Subcutaneous abdominal adipose tissue (tissue), 5 donors: Measurements from ENCODE around the gene SCRT2.

Experiments
- H3K27ac ChIP-seq: one replicate; pipeline ENCODE4 v1.7.0; 2013; ENCODE audit warnings: low read depth, mild to moderate bottlenecking, inconsistent platforms, low read length, moderate library complexity
- H3K27me3 ChIP-seq, 5 donors: one replicate each; pipeline ENCODE4 v1.7.0; 2013; ENCODE audit warnings: low read length in 5 of 5, inconsistent platforms in 1 of 5; ENCODE audit not compliant: control insufficient read depth in 5 of 5, insufficient read depth in 4 of 5
- H3K36me3 ChIP-seq, 5 donors: one replicate each; pipeline ENCODE4 v1.7.0; 2013; ENCODE audit warnings: low read length in 5 of 5; ENCODE audit not compliant: control insufficient read depth in 5 of 5, insufficient read depth in 5 of 5
- H3K4me1 ChIP-seq, 5 donors: one replicate each; pipeline ENCODE4 v1.7.0; 2013; ENCODE audit warnings: low read length in 5 of 5, mild to moderate bottlenecking in 3 of 5, moderate library complexity in 1 of 5; ENCODE audit not compliant: control insufficient read depth in 5 of 5, insufficient read depth in 5 of 5
- H3K4me3 ChIP-seq, 5 donors: one replicate each; pipeline ENCODE4 v1.7.0; 2013; ENCODE audit warnings: low read length in 5 of 5, low read depth in 1 of 5
- H3K9ac ChIP-seq, 5 donors: one replicate each; pipeline ENCODE4 v1.7.0; 2013; ENCODE audit warnings: low read length in 5 of 5, mild to moderate bottlenecking in 4 of 5, moderate library complexity in 3 of 5
- H3K9me3 ChIP-seq, 5 donors: one replicate each; pipeline ENCODE4 v1.7.0; 2013; ENCODE audit warnings: low read length in 5 of 5; ENCODE audit not compliant: control insufficient read depth in 5 of 5
- donor health status: healthy.
- donor health status: healthy.
- donor health status: healthy.
- donor health status: healthy.
- donor health status: healthy.

SCRT2 gene

DNA sequence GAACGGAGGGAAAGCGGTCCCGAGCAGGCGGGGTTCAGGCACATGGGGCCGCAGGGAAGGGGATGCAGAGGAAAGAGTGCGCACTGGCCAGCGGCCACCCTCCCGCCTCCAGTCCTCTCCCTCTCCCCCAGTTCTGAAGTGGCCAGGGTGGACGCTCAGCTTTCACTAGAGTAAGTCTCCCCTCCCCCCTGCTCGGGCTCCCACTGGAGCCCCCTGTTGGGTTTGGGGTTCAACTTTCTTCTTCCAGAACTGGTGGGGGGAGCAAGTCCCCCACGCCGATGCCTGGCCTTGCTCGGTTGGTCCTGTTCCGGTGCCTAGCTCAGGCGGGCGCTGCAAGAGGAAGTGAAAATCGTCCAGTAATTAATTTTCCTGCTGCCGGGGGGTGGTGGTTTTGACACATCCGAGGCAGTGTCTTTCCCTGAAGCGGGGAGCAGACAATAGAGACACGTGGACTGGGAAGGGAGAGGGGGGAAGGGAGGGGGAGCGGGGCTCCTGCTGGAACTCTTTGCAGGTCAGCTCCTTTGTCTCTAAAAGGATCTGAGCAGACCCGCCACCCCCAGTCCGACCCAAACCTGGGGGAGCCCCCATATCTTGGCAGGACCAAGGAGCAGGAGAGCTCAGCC lies 824 bp upstream of the SCRT2 start:
- Histone ChIP-seq H3K9me3 (no peaks in the 10 kb centered on the region), H3K27ac (no peak overlapping the region), H3K27me3 (peaks cover 32 to 56% (median 51%) of the 10 kb centered on the region in 5 donors)

GRCh38 chr20:675033-675452 lies 559 bp downstream of the SCRT2 start:
- peaks cover 27 to 57% (median 46%) of the 10 kb centered on the region in 5 donors for H3K27me3 ChIP-seq
- H3K9me3 ChIP-seq: no peaks in the 10 kb centered on the region
- H3K4me1 ChIP-seq: peaks cover 0 to 33% (median 13%) of the 10 kb centered on the region in 5 donors
- H3K27ac ChIP-seq: no peak overlapping the region
- H3K9ac ChIP-seq: no peak overlapping the region
- H3K4me3 ChIP-seq: no peak overlapping the region
- no peaks in the 10 kb centered on the region for H3K36me3 ChIP-seq

More for the DNA sequence above, 824 bp upstream of the SCRT2 start:
- Histone ChIP-seq H3K9ac (no peak overlapping the region), H3K4me1 (peaks cover 0 to 33% (median 13%) of the 10 kb centered on the region in 5 donors), H3K4me3 (peak overlapping the region in 1 of 5 donors; percentile 46), H3K36me3 (no peaks in the 10 kb centered on the region)

GRCh38 chr20:673603-674001 lies 2.0 kb downstream of the SCRT2 start:
- Histone ChIP-seq H3K9ac (no peak overlapping the region), H3K27ac (no peak overlapping the region), H3K27me3 (peaks cover 22 to 48% (median 41%) of the 10 kb centered on the region in 5 donors), H3K4me3 (no peak overlapping the region), H3K4me1 (peaks cover 0 to 33% (median 13%) of the 10 kb centered on the region in 5 donors), H3K36me3 (no peaks in the 10 kb centered on the region), H3K9me3 (no peaks in the 10 kb centered on the region)

DNA sequence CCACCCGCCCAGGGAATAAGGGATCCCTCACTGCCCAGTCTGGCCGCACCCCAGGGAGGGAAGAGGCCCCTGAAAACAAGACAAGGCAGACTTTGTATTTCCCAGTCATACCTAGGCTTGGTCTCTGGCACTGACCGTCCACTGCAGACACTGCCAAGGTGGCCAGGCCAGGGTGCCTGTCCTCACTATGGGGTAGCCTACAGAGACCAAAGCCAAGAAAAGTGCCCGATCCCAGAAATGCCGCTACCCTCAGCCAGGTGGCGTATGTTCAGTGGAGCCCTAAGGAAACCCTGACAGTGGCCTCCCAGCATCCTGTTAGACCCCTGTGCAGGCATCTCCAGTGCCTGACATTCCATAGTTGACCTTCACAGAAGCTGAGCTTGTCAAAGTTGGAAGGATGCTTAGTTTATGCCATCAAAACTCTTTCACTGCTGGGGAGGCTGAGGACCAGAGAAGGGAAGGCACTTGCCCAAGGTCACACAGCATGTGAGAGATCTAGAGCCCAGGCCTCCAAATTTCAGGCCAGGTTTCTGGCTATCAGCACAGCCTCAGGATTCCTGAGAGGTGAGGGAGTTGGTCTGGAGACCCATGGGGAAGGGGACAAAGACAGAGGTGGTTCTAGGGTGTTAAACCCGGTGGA lies 2.5 kb downstream of the SCRT2 start:
- Histone ChIP-seq H3K9ac (no peak overlapping the region), H3K27me3 (peaks cover 21 to 43% (median 37%) of the 10 kb centered on the region in 5 donors)

DNA sequence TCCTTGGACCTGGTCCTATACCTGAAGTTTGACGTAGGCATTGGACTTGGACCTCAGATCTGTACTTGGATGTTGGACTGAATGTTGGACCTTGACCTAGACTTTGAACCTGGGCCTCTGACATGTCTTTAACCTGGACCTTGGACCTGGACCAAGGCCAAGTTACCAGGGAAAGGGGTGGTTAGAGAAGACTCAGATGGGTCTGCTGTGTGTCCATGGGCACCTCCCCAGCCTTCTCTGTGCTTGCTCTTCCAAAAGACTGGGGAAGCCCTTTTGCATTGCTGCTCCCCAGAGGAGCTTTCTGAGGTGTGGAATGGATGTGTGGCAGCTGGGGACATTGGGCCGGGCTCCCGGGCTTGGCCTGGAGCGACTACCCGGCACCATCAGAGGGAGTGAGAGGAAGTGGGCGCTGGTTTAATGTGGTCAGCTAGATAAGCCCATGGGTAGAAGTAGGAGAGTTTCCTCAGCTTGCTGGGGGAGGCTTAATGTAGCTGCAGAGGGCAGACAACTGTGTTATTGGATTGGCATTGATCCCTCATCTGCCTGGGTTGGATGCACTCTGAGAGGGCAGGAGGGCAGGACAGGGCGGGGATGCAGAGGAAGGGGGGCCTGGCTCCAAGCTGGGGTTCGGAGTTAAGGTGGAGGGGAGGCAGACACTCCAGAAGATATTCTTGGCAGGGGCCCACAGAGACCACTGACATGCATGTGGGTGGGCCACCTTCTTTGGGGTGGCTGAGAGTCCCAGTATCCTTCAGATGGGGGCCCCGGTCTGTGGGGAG lies 4.2 kb downstream of the SCRT2 start:
- H3K9ac ChIP-seq: no peak overlapping the region
- H3K36me3 ChIP-seq: no peaks in the 10 kb centered on the region
- H3K27me3 ChIP-seq: peaks cover 21 to 47% (median 44%) of the 10 kb centered on the region in 5 donors
- H3K9me3 ChIP-seq: no peaks in the 10 kb centered on the region
- H3K4me1 ChIP-seq: peaks cover 0 to 26% (median 12%) of the 10 kb centered on the region in 5 donors
- no peak overlapping the region for H3K4me3 ChIP-seq
- H3K27ac ChIP-seq: no peak overlapping the region

More for the DNA sequence above, 2.5 kb downstream of the SCRT2 start:
- Histone ChIP-seq H3K27ac (no peak overlapping the region), H3K4me1 (peaks cover 0 to 33% (median 13%) of the 10 kb centered on the region in 5 donors), H3K9me3 (no peaks in the 10 kb centered on the region), H3K4me3 (no peak overlapping the region), H3K36me3 (no peaks in the 10 kb centered on the region)

GRCh38 chr20:669573-669972 lies 6.0 kb downstream of the SCRT2 start:
- Histone ChIP-seq H3K36me3 (no peaks in the 10 kb centered on the region), H3K27ac (no peak overlapping the region), H3K9me3 (no peaks in the 10 kb centered on the region), H3K27me3 (peaks cover 31 to 64% (median 58%) of the 10 kb centered on the region in 5 donors), H3K4me1 (peaks cover 0 to 10% (median 0%) of the 10 kb centered on the region in 5 donors), H3K4me3 (no peak overlapping the region), H3K9ac (no peak overlapping the region)

GRCh38 chr20:668638-669037 lies 7.0 kb downstream of the SCRT2 start:
- no peaks in the 10 kb centered on the region for H3K36me3 ChIP-seq
- H3K27me3 ChIP-seq: peaks cover 34 to 62% (median 57%) of the 10 kb centered on the region in 5 donors
- H3K9ac ChIP-seq: no peak overlapping the region
- H3K9me3 ChIP-seq: no peaks in the 10 kb centered on the region
- no peak overlapping the region for H3K27ac ChIP-seq
- no peak overlapping the region for H3K4me3 ChIP-seq
- H3K4me1 ChIP-seq: peaks cover 0 to 12% (median 2%) of the 10 kb centered on the region in 5 donors

GRCh38 chr20:668050-668449 lies 7.6 kb downstream of the SCRT2 start:
- Histone ChIP-seq H3K9me3 (no peaks in the 10 kb centered on the region), H3K27ac (no peak overlapping the region), H3K9ac (no peak overlapping the region), H3K4me3 (no peak overlapping the region), H3K36me3 (no peaks in the 10 kb centered on the region), H3K4me1 (peaks cover 0 to 15% (median 3%) of the 10 kb centered on the region in 5 donors), H3K27me3 (peaks cover 31 to 61% (median 55%) of the 10 kb centered on the region in 5 donors)

DNA sequence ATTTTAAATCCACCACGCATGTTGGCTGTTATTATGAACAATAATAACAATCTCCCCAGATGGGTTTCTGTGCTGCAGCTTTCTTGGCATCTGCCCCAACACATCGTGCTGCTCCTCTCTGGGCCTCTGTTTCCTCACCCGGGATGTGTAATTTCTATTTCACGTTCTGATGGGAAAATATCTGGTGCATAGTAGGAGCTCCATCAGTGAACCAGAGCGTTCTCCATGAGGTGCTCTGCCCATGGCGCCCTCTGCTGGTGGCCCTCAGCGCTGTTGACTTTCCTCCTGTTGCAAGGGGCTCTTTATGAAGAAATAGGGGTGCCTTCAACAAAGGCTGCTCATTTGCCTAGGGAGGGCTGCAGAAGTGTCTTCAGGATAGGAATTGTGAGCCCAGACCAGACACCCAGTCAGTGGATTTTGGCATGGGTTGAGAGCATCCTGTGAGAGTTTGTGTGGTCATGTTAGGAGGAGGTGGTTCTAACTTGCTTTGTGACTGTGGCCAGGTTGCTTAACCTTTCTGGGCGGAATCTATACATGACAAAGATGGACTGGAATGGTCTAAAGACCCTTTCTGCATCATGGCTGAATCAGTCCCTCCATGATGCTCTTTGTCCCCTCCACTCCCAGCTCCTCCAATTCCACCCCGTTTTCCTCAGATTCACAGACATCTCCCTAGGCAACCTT lies 8.1 kb downstream of the SCRT2 start:
- no peak overlapping the region for H3K9ac ChIP-seq
- H3K4me1 ChIP-seq: peaks cover 0 to 12% (median 3%) of the 10 kb centered on the region in 5 donors
- H3K27me3 ChIP-seq: peaks cover 33 to 63% (median 56%) of the 10 kb centered on the region in 5 donors
- no peaks in the 10 kb centered on the region for H3K9me3 ChIP-seq
- H3K4me3 ChIP-seq: no peak overlapping the region
- no peak overlapping the region for H3K27ac ChIP-seq
- H3K36me3 ChIP-seq: no peaks in the 10 kb centered on the region
